Renal cortex interstitium (tissue), 11 donors: Measurements from ENCODE around the gene GYPA. TPM values are rescaled to one million over a fixed set of nuclear protein-coding genes. Genes with fewer than 3 reads are reported as not detected.
"Not testable (repeated sequence)": the region's sequence is repeated elsewhere in the genome, so short reads cannot be mapped to it uniquely, and the experiment has no call there.

Source experiments
- DNase-seq, 11 donors: peaks; one replicate each; pipeline ENCODE4 v3.0.0-alpha.2; 2013; ENCODE audit warnings: low read depth in 9 of 11, low spot score in 4 of 11; ENCODE audit errors: extremely low read depth in 1 of 11
- polyA plus RNA-seq, 3 donors: library from polyadenylated mRNA; unstranded; fragments of 120-200 nt; gene quantifications; one replicate each; pipeline ENCODE4 v1.2.1, GENCODE V29; 2013; ENCODE audit not compliant: insufficient read length in 3 of 3

Gene GYPA
- polyA plus RNA-seq, 3 donors: 2.3 to 6.5 (median 3.3) TPM

DNA sequence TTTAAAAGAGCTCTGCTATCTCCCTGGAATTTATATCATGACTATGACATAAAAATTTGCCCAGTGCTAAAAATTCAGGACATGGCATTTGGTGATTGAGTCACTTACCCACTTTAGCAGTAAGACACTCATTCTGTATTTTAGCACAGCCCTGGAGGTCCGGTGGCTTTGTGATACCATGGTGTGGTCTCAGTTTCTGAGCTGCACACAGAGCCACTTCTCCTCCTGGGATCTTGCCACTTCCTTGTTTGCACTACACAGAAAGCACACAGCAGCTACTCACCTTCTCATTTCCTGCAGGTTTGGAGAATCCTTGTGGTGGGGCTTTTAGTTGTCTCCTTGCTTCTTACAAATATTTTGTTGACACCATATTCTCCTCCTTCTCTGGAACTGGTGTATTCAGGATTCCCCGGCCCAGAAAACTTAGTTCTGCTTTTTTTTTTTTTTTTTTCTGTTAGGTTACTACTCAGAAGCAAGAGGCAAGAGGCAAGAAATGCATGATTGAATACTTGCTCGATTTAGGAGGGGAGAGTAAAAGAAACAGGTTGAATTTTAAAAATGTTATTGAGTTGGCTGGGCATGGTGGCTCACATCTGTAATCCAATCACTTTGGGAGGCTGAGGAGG is 80.2 kb downstream of the GYPA start:
- DNase-seq: not testable (repeated sequence)

Other genes with a start within 250 kb of the GYPA start
- gene GYPE, start 235.2 kb downstream of the GYPA start, polyA plus RNA-seq: 1 to 10 TPM; 2.5 to 3.0 (median 3.0) TPM
- 1 to 10 TPM; 1.0 to 4.5 (median 1.2) TPM for gene GYPB, start 121.3 kb downstream of the GYPA start, polyA plus RNA-seq